ENCODE measurements around the gene NCAPH2. TPM values are rescaled to one million over a fixed set of nuclear protein-coding genes. Genes with fewer than 3 reads are reported as not detected.

NCAPH2 gene
- total and polyA plus RNA-seq, 9 of the 15 experiments (the other 6 are each of a cell fraction or from before 2014, with no cell fraction given) = 3.6 to 88.6 (median 32.4) TPM

DNA sequence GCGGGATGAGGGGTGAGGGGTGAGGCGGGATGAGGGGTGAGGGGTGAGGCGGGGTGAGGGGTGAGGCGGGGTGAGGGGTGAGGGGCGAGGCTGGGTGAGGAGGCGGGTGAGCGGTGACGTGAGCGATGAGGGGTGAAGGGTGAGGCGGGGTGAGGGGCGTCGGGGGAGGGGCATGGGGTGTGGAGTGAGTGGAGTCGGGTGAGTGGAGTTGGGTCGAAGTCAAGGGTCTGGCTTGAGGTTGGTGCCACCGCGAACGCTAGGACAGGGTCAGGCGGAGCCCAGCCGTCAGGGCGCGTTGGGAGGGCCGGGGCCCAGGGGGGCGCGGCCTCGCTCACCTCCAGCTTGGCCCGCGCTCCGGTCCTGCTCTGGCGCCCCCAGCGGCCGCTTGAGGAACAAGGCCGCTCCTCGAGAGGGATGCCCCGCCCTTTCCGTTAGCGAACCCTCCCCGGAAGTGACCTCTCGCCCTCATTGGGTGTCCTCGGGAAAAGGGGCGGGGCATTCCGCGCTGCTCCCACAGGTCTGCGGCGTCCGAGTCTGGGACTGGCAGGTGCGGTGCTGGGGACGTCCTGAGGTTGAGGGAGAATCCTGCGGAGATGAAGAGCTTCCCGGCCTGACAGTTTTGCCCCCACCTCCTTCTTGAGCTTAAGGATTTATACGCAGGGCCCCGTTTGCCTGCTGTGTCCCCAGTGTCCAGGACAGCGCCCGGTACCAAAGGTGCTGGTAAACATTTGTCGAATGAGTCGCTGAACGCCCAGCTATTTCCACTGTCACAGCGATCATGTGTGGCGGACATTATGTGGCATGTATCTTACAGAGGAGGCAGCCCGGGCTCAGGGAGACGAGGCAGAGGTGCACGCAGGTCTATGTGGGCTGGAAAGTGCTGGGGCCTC lies 54.7 kb downstream of the NCAPH2 start, which contains the start of gene SYCE3 (continued):
- TF ChIP-seq, protein P1, sequence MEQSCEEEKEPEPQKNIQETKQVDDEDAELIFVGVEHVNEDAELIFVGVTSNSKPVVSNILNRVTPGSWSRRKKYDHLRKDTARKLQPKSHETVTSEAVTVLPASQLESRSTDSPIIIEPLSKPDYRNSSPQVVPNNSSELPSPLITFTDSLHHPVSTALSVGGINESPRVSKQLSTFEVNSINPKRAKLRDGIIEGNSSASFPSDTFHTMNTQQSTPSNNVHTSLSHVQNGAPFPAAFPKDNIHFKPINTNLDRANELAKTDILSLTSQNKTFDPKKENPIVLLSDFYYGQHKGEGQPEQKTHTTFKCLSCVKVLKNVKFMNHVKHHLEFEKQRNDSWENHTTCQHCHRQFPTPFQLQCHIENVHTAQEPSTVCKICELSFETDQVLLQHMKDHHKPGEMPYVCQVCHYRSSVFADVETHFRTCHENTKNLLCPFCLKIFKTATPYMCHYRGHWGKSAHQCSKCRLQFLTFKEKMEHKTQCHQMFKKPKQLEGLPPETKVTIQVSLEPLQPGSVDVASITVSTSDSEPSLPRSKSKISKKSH (CRISPR knock-in tag; IDR thresholded peaks at IDR 0.05) = no peak
- TF ChIP-seq, protein P2, sequence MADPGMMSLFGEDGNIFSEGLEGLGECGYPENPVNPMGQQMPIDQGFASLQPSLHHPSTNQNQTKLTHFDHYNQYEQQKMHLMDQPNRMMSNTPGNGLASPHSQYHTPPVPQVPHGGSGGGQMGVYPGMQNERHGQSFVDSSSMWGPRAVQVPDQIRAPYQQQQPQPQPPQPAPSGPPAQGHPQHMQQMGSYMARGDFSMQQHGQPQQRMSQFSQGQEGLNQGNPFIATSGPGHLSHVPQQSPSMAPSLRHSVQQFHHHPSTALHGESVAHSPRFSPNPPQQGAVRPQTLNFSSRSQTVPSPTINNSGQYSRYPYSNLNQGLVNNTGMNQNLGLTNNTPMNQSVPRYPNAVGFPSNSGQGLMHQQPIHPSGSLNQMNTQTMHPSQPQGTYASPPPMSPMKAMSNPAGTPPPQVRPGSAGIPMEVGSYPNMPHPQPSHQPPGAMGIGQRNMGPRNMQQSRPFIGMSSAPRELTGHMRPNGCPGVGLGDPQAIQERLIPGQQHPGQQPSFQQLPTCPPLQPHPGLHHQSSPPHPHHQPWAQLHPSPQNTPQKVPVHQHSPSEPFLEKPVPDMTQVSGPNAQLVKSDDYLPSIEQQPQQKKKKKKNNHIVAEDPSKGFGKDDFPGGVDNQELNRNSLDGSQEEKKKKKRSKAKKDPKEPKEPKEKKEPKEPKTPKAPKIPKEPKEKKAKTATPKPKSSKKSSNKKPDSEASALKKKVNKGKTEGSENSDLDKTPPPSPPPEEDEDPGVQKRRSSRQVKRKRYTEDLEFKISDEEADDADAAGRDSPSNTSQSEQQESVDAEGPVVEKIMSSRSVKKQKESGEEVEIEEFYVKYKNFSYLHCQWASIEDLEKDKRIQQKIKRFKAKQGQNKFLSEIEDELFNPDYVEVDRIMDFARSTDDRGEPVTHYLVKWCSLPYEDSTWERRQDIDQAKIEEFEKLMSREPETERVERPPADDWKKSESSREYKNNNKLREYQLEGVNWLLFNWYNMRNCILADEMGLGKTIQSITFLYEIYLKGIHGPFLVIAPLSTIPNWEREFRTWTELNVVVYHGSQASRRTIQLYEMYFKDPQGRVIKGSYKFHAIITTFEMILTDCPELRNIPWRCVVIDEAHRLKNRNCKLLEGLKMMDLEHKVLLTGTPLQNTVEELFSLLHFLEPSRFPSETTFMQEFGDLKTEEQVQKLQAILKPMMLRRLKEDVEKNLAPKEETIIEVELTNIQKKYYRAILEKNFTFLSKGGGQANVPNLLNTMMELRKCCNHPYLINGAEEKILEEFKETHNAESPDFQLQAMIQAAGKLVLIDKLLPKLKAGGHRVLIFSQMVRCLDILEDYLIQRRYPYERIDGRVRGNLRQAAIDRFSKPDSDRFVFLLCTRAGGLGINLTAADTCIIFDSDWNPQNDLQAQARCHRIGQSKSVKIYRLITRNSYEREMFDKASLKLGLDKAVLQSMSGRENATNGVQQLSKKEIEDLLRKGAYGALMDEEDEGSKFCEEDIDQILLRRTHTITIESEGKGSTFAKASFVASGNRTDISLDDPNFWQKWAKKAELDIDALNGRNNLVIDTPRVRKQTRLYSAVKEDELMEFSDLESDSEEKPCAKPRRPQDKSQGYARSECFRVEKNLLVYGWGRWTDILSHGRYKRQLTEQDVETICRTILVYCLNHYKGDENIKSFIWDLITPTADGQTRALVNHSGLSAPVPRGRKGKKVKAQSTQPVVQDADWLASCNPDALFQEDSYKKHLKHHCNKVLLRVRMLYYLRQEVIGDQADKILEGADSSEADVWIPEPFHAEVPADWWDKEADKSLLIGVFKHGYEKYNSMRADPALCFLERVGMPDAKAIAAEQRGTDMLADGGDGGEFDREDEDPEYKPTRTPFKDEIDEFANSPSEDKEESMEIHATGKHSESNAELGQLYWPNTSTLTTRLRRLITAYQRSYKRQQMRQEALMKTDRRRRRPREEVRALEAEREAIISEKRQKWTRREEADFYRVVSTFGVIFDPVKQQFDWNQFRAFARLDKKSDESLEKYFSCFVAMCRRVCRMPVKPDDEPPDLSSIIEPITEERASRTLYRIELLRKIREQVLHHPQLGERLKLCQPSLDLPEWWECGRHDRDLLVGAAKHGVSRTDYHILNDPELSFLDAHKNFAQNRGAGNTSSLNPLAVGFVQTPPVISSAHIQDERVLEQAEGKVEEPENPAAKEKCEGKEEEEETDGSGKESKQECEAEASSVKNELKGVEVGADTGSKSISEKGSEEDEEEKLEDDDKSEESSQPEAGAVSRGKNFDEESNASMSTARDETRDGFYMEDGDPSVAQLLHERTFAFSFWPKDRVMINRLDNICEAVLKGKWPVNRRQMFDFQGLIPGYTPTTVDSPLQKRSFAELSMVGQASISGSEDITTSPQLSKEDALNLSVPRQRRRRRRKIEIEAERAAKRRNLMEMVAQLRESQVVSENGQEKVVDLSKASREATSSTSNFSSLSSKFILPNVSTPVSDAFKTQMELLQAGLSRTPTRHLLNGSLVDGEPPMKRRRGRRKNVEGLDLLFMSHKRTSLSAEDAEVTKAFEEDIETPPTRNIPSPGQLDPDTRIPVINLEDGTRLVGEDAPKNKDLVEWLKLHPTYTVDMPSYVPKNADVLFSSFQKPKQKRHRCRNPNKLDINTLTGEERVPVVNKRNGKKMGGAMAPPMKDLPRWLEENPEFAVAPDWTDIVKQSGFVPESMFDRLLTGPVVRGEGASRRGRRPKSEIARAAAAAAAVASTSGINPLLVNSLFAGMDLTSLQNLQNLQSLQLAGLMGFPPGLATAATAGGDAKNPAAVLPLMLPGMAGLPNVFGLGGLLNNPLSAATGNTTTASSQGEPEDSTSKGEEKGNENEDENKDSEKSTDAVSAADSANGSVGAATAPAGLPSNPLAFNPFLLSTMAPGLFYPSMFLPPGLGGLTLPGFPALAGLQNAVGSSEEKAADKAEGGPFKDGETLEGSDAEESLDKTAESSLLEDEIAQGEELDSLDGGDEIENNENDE (IDR thresholded peaks at IDR 0.05; ENCODE audit: low read depth, low read length) = no peak
- TF ChIP-seq ZNF318 (IDR thresholded peaks at IDR 0.05; ENCODE audit: borderline replicate concordance in 1 of 2, low read depth in 1 of 2) (no peak), ZNF311 (CRISPR knock-in tag; IDR thresholded peaks at IDR 0.05) (no peak)
